COR-L47 (cell line): ENCODE results near the gene SLN.

ENCODE experiments used
- DNase-seq: peaks from one replicate; lab custom pipeline; 2025; lab: John Stamatoyannopoulos, UW

SLN gene

DNA sequence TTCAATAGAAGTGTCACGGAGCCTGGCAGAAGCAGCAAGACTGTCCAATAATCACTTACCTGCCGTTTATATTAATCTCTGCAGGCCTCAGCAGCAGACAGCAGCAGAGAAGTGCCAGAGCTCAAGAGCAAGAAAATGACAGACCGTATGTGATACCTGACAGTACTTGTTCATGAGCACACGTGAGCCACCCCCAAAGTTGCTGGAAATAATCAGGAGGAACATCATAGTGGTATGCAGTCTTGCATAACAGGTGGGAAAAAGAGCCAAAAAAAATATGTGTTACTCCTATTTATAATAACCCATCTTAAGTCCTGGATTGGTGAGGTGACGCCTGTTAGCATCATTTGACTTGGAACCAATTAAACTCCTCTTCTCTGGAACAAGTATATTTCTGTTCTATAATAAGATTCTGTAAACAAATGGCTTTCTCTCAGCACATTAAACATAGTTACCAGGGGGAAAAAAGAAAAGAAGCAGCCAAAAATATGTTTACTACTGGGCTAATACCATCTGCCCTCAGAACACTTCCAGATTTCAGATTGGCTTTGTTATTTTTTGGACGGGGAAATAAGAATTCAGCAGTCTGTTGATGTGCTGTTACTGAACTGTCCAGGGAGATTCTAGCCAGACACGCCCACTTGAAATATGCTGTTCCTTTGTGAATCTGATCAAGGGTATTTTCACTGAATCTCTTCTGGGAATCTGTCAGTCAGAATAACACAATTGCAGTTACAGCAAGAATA lies 7.9 kb upstream of the SLN start:
- no peak for DNase-seq

DNA sequence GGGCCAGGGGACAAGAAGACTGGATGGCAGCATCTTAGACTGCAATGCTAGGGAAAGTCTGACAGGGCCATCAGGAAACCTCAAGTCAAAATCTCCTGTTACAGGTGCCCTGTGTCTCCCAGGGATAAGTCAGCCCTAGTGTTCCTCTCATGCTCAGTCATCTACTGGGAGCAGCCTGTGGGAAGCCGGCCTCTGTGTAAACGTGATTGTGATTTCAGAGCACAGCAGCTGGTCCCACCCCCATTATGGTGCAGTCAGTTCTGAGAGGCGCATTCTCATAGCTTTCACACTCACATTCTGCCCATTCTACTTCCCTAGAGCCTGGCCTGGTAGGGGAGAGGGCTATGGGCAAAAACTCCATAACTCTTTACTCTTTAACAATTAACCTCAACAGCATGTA lies 7.2 kb upstream of the SLN start:
- DNase-seq = no peak

DNA sequence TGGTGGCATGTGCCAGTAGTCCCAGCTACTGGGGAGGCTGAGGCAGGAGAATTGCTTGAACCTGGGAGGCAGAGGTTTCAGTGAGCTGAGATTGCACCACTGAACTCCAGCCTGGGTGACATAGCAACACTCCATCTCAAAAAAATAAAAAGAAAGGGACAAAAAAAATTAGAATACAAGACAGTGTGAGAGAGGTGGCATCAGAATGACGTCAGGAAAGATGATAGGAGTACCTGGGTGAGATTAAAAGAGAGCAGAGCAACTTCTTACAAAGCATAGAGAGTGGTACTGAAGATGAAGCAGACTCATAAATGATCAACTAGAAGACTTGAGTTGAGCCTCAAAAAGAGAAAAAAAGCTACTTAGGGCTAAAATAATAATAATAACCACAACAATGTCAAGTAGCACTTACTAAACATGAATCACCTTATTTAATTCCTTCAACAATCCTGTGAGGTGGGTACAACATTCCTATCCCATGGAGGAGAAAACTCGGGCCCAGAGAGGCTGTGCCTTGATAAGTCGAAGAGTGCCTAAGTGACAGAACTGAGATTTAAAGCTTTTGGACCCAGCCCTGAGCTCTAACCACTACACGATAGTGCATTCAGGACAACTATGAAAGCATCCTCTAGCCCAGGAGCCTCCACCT lies 5.2 kb upstream of the SLN start:
- DNase-seq = no peak

DNA sequence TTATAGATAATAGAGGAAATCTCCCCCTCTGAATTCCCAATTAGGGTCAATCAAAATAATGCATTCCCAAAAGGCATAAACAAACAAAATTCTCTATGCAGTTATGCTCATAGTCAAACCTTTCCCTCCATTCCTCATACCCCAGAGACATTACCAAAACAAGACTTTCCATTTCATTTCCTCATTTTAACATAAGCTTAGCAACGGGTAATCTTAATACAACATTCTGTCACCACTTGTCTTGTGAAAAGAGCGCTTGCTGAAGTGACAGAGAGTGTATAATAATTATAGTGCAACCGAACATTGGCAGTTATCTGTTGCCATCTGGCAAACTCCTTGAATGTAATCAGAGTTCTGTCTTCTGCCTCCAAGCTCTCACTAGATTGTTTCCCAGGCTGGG lies 1.2 kb upstream of the SLN start:
- no peak for DNase-seq

DNA sequence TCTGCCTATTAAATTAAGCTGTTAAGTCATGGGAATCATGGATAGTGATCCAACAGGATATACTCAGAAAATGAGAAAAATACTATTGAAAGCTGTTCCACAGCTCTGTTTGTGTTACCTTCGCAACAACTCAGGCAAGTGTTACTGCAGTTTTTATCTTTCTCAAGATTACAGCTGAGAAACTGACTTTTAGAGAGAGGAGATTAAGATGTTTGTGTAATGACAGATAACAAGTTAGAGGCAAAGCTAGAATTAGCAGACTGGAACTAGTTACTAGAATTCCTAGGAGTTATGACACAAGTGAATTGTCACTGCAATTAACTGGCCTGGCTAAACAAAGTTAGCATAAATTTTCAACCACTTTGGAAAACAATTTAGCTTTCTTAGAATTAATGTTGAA lies 1.6 kb downstream of the SLN start:
- DNase-seq = no peak

DNA sequence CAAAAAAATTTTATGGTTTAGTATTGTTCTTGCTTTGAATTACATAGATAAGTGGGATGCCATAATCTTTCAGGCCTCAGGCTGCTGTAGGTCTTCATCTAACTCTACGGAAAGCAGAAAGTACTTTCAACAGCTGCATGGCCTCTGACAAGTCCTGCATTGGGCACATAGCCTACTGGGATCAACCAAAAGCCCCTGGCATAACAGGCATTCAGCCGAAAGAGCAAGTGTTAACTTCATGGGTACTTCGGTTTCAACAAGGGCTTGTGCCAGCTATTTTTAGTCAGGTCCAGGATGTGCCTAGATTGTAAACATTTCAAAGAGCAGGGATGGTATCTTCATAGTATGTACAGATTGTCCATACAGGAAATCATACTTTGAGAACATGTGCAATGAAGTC lies 3.1 kb downstream of the SLN start:
- no peak for DNase-seq

DNA sequence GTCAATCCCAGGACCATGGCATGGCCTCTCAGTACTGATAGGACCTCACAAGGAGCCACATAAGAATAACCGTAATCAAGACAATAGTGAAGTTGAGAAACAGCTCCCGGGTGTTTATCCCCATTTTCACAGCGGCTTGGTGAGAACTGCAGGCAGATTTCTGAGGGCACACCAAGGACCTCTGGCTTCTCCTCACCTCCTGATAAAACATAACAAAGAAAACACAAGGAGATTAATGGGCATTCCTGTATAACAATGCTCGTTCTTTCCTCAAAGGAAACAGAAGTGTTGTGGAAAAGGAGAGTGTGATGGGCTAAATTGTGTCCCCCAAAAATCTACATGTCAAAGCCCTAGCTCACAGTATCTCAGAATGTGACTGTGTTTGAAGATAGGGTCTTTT lies 4.0 kb downstream of the SLN start:
- DNase-seq = no peak

DNA sequence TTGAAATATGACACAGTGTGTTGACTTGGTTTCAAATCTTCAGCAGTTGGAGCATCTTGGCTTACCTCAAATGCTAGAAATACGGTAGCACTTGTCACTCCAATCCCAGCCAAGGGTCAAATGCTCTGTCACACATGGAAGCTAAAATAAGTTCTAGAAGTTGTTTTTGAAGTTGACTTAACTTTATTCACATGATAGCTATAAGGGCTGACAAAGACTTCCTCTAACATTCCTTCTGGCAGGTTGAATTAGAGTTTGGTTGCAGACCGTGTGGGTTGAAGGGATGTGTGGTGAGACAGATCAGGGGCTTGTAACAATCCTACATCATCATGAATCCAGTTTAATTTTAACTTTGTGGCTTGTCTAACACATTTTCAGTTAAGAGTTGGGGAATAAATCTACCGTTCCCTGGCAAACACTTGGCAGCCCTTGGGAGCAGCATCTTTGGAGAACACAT lies 4.6 kb downstream of the SLN start:
- DNase-seq = no peak

DNA sequence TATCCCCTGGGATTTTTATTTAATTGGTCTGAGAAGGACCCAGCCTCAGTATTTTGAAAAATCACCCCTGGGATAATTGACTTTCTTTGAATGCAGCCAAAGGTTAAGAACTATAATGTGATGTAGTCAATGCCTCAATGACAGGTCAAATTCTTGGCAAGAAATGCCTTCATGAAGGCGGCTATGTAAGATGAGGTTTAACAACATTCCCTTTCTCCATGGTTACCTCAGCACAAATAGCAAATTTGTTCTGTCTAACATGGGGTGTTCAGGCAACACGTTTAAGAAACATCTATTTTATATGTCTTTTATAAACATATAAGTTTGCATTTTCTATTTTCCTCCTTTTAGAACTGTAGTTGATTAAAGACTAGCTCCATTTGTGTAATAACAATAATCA lies 5.3 kb downstream of the SLN start:
- no peak for DNase-seq

DNA sequence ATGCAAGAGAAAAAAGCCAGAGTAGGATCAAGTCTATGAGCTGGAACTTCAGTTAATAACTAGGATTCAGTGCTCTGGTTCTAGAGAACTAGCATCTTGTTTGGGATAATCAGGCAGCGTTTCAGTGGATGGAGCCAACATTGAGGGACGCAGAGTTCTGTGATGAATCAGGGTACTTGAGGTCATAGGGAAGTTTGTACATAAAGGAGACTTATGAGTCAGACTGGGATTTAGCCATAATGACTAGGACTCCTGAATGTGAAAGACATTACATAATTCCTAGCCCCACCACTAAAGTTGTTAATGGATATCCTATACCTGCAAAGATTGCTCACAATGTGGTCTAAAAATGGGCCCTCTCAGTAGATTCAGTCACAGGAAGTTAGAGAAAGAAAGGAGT lies 6.8 kb downstream of the SLN start:
- no peak for DNase-seq

DNA sequence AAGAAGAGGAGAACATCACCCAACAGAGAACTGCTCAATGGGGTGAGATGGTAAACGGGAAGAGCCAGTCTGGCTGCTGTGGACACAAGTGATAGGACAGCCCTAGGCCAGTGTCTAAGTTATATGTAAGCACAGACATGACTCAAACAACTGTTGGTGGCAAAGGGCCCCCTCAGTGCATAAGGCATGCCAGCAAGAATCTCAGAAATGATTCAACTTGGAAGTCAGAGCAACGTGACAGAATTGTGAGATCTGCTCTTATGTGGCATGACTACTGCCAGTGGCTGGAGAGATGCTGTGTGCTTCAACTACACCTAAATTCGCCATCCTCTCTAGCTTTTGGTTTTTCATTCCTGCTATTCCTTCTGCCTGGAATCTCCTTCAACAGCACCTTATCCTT lies 7.4 kb downstream of the SLN start:
- DNase-seq = no peak

DNA sequence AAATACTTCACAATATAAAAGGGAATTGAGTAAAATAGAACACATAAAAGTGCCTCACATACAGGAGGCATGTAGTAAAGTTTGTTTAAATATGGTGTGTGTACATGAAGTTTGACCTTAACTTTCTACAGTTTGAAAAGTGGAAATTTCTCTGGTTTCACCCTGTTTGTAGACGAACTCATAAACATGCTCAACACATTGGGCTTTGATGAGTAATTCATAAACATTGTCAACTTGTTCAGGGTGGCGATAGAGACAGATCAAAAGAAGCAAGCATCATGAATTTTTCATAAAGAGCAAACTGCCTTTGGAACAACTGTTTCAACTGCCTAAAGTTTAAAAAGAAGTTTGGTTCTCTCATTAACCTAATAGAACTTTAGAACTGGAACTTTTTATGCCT lies 9.1 kb downstream of the SLN start:
- DNase-seq = no peak

DNA sequence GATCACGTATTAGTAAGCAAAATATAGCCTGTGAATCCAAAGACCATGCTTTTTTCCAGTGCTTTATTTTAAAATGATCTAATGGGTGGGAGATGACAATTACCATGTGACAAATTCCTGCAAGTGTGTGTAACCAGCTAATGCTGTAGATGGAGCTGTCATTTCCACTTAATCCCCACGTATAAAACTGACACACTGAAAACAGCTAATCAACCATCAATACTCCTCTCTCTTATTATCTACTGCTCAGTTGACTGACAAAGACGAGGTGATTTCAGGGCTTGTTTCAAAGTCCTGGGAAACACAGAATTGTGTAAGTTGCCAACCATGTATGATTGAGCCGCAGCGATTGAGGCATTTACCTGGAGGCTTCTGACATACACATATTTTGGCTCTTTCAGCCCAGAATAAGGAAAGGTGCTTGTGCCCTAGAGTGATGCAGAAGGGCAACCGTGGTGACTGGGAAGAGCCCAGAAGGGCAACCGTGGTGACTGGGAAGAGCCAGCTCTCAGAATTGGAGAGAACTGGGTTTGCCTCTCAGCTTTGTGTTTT lies 9.7 kb downstream of the SLN start:
- DNase-seq = no peak

DNA sequence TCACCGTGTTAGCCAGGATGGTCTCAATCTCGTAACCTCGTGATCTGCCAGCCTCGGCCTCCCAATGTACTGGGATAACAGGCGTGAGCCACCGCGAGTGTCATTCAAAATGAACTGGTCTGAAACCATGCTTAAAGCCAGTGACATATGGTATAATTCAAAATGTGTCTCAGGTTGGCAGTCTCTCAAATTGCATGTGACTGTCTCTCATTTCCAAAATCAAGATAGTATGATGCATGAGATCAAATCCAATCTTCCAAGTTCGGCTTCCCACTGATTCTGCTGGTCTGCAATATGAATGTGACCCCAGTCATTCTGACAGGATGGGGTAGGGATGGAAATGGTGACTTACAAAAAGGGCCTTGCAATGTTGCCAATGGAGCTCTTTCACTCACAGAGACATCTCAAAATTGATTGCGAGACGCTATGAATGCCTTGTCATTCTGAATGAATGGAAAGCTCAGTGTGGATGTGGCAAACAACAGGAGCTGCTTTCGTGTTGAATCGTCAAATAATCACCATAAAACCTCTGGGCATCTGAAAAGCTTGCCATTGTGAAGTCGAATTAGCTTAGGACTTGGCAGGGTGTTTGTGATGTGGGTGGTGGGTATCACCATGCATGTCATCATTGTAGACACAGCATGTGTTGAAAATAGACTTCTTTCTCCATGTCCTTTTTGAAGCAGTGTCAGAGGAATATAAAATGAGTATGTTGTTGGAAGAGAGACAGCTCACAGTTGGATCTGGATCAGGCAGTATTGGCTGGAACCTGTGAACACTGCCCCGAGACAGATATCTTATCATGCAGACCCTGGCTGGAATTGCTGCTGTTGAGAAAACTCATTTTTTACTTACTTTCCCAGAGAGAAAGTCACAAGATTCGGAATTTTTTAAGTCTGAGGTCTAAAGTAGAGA lies 12.2 kb downstream of the SLN start:
- DNase-seq = no peak

DNA sequence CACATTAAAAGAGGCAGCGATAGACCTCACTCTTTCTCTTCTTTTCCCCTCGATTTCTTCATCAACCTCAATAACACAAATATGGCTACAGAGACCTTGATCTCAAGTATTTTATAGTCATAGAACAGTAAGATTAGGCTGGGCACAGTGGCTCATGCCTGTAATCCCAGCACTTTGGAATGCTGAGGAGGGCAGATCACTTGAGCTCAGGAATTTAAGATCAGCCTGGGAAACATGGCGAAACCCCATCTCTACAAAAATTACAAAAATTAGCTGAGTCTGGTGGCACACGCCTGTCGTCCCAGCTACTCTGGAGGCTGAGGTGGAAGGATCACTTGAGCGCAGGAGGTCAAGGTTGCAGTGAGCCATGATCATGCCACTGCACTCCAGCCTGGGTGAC lies 14.6 kb downstream of the SLN start:
- no peak for DNase-seq

DNA sequence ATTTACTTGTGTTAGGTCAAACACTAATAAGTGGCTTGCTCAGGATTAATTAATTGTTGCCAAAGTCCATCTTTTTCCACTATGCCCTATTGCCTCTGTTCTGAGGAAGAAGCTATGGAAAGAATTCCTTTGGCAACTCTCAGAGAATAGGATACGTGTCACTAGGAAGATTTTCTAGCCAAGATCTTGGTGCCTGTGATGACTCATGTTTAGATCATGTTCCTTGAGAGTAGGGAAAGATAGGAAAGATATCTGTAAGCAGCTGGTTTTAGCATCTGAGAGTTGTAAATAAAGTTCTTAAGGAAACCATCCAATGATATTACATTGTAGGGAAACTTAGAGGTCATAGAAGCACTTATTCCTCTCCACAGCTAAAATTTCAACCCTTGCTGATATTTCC lies 15.7 kb downstream of the SLN start:
- DNase-seq = no peak

DNA sequence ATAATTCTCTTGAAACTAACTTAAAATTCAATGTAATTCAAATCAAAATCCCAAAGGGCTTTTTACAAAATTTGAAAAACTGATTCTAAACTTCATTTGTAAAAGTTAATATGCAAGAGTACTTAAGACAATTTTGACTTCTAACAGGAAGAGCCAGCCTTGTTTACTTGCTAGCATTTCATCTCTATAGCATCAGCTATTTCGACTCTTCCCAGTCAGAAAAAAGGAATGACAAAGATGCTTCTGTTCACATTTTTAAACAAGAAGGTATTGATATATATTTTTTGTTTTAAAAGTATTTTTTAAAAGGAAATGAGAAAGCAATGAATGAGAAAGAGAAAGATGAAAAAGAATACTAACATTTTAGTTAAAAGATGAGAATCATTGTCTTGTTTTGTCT lies 16.4 kb downstream of the SLN start:
- no peak for DNase-seq

DNA sequence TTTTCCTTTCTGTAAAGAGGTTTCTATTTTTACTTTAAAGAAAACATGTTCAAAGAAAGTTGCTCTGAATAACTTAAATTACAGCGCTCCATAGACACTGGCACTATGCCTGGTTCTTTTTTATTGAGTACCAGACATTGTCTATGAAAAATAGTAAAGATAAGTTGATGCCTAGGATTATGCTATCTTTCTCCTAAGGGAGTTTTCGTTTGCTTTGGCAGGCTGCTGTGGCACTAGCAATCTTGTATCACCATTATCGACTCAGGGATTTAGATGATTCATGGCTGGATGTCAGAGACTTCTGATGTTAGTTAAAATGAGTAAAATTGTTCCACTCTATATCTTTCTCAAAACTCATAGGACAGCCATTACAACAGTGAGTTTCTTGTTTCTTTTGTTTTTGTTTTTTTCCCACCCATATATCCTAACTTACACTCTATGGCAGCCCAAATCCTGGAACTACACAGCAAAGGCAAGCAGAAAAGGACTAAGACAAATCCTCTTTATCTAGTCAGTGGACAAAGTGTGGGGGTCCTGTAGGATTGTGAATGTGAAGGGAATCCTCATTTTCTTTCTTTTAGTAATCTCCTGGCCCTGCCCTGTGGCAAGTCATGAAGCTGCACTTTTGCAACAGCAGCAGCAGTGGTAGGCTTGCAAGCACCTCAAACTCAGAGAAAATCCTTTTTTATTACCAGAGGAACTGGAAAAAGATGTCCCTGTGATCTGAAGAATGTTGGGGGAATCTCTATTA lies 20.7 kb downstream of the SLN start:
- no peak for DNase-seq

DNA sequence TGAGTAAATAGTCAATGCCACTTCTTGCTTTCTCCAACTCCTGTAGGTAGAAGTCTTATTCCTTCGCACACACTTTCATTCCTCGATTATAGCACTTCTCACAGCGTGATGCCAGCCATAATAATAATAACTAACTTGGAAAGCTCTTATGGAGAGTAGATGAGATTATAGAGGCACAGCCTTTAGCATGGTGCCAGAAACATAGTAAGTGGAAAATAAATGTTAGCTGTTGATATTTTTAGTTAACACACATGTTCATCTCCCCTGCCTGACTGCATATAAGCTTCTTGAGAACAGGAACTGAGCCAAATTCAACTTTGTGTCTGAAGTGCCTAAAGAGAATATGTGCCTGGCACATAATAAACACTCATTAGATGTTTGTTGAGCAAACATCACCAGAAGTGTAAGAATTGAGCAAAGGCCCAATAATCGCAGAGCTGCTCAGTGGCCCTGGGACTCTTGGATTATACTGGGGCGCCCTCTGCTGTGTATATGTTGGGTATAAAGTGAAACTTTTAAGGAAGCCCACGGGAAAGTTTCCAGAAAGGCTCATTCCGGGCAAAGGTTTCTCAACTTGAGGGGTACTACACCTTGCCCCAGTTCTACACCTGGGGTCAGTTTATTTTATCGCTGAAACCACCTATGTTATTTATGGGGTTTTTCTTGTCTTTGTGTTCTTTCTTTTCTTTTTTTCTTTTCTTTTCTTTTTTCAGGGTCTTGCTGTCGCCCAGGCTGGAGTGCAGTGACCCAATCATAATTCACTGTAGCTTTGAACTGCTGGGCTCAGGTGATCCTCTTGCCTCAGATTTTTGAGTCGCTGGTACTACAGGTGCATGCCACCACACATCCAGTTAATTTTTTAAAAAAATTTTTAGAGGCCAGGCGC lies 22.3 kb downstream of the SLN start:
- peak; percentile 53 for DNase-seq

DNA sequence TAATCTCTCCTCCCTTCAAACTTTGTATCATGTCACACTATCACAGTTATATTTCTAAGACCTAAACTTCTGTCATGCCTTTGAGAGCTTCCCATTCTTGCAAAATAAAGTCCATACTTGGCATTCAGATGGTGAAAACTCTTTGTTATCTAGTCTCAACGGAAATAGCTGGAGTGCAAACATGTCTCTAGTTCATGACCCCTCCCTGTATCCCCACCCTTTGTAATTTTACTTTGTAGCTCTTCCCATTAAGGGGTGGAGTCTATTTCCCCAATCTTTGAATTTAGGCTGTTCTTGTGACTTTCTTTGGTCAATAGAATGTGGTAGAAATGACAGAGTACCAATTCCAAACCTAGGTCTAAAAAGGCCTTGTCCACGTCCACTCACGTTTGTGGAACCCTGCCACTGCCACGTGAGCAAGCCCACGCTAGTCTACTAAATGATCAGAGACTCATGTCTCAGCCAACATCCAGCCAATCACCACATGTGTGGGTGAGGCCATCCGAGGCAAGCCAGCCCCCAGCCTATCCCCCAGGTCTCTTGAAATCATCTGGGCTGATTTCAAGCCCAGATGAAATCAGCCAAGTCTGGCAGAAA lies 23.4 kb downstream of the SLN start:
- DNase-seq = no peak
